Panc1 (cell line): ENCODE data around the gene UMAD1. TPM values are rescaled to one million over a fixed set of nuclear protein-coding genes. Genes with fewer than 3 reads are reported as not detected.
"Not testable (repeated sequence)": the region's sequence is repeated elsewhere in the genome, so short reads cannot be mapped to it uniquely, and the experiment has no call there.

Source experiments
- ATAC-seq: fragments of 200-7000 bp; cut with Tn5 transposase; 2 replicates; pipeline ENCODE4 v1.9.1; 2020; ENCODE audit warnings: mild to moderate bottlenecking, moderate library complexity
- BruUV-seq: library from RNA; stranded (reverse); fragments of 400-500 nt; replicated peaks from 2 replicates; lab custom pipeline; 2021; lab: Mats Ljungman, UMichigan
- CTCF ChIA-PET: fragments of 300-600 bp; sonication (Branson Sonifier 250); formaldehyde crosslinking; loops from one replicate; lab custom pipeline; 2022; ENCODE audit warnings: antibody characterized with exemption; lab: Charles Lee
- POLR2A ChIA-PET: fragments of 300-600 bp; sonication (Branson Sonifier 250); formaldehyde crosslinking; loops from one replicate; lab custom pipeline; 2022; ENCODE audit warnings: antibody characterized with exemption; lab: Charles Lee
- DNase-seq: peaks from one replicate; pipeline ENCODE4 v3.0.0-alpha.2; 2010; ENCODE audit warnings: low read depth, low spot score
- H3K27ac ChIP-seq: 2 replicates; pipeline ENCODE4 v1.5.1; 2011; ENCODE audit warnings: mild to moderate bottlenecking, low read length, inconsistent platforms
- H3K27me3 ChIP-seq: fragments of 200-500 bp; sonication (Bioruptor generic); 2 replicates; pipeline ENCODE4 v1.6.0; 2014; ENCODE audit warnings: low read length, inconsistent platforms; ENCODE audit not compliant: control insufficient read depth, insufficient read depth
- H3K36me3 ChIP-seq: fragments of 200-500 bp; sonication (Bioruptor generic); 2 replicates; pipeline ENCODE4 v1.5.1; 2014; ENCODE audit warnings: inconsistent platforms, mild to moderate bottlenecking, low read length, moderate library complexity; ENCODE audit not compliant: control insufficient read depth, insufficient read depth
- H3K4me1 ChIP-seq: 2 replicates; pipeline ENCODE4 v1.5.1; 2011; ENCODE audit warnings: inconsistent platforms, mild to moderate bottlenecking, low read length, moderate library complexity; ENCODE audit not compliant: control insufficient read depth, insufficient read depth
- H3K4me3 ChIP-seq, 2 experiments: 2 replicates each; pipeline ENCODE4 v1.5.1; 2011 to 2012; ENCODE audit warnings: low read depth in 2 of 2, low read length in 2 of 2, mild to moderate bottlenecking in 2 of 2, inconsistent platforms in 1 of 2, moderate library complexity in 1 of 2
- H3K9me3 ChIP-seq: fragments of 200-500 bp; sonication (Bioruptor generic); 2 replicates; pipeline ENCODE4 v1.5.1; 2014; ENCODE audit warnings: low read depth, mild to moderate bottlenecking, inconsistent platforms, low read length, moderate library complexity; ENCODE audit not compliant: control insufficient read depth, insufficient read depth
- CTCF ChIP-seq: fragments of 450-650 bp; IDR thresholded peaks from 2 replicates; pipeline ENCODE4 v1.5.1; 2017; ENCODE audit warnings: mild to moderate bottlenecking
- POLR2AphosphoS5 ChIP-seq: IDR thresholded peaks from 2 replicates; pipeline ENCODE4 v1.6.1; 2012; ENCODE audit warnings: mild to moderate bottlenecking, low read depth, low read length, moderate library complexity
- REST ChIP-seq, 2 experiments: IDR thresholded peaks; 2 replicates each; pipeline ENCODE4 v1.6.1; 2011 to 2012; ENCODE audit warnings: low read depth in 2 of 2, control low read depth in 1 of 2, low read length in 1 of 2, mild to moderate bottlenecking in 1 of 2, moderate library complexity in 1 of 2; ENCODE audit not compliant: insufficient read depth in 1 of 2
- SIN3A ChIP-seq: IDR thresholded peaks from 2 replicates; pipeline ENCODE4 v1.6.1; 2012; ENCODE audit warnings: low read depth, mild to moderate bottlenecking, low read length, moderate library complexity, borderline replicate concordance; ENCODE audit not compliant: insufficient read depth
- TCF7L2 ChIP-seq: IDR thresholded peaks from 2 replicates; pipeline ENCODE4 v1.6.1; 2011; ENCODE audit warnings: mild to moderate bottlenecking, low read depth, low read length, inconsistent platforms
- in situ Hi-C: cut with HindIII; loops from 2 replicates; pipeline ENCODE4 v1.10.0; 2016; ENCODE audit warnings: low sequenced_read_pairs, low pct_unique_long_range_greater_than_20kb
- intact Hi-C: fragments of 100-400 bp; cut with micrococcal nuclease; formaldehyde crosslinking; loops from one replicate; pipeline ENCODE4 v1.10.0; 2022; ENCODE audit not compliant: unreplicated experiment
- total RNA-seq: library from RNA; stranded (reverse); gene quantifications from one replicate; pipeline ENCODE4 v1.2.1, GENCODE V29; 2021; ENCODE audit not compliant: unreplicated experiment

The UMAD1 gene
- total RNA-seq, 1 experiment from 2014 or later = 19.9 TPM

DNA sequence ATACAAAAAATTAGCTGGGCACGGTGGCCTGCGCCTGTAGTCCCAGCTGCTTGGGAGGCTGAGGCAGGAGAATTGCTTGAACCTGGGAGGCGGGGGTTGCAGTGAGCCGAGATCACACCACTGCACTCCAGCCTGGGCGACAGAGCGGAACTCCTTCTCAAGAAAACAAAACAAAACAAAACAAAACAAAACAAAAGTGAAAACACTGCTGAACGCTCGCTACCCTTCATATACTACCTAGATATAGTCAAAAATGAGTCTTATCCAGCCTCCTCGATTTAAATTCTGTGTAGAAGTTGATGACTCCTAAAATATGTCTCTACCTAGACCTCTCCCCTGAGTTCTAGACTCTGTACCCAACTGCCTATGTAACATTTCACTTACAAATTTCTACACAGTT is 164.3 kb downstream of the UMAD1 start:
- H3K4me1 ChIP-seq, POLR2A ChIA-PET, H3K27ac ChIP-seq, in situ Hi-C loops, intact Hi-C loops, ATAC-seq, CTCF ChIA-PET, BruUV-seq, H3K27me3 ChIP-seq, DNase-seq, H3K4me3 ChIP-seq, H3K36me3 ChIP-seq, H3K9me3 ChIP-seq: not testable (repeated sequence)

- no peak for DNase-seq
These were observed 165.1 kb downstream of the UMAD1 start for GRCh38 chr7:7805511-7806153.

More at GRCh38 chr7:7805511-7806153, 165.1 kb downstream of the UMAD1 start:
- no peak for ATAC-seq
- Histone ChIP-seq H3K9me3 (no peaks in the 10 kb centered on the region), H3K4me1 (peaks cover 5% of the 10 kb centered on the region; the same call in 1 of the 2 replicates), H3K27me3 (no peaks in the 10 kb centered on the region), H3K36me3 (no peaks in the 10 kb centered on the region), H3K27ac (no peak overlapping the region), H3K4me3 (no peak overlapping the region)
- CTCF ChIA-PET = no interaction called here
- BruUV-seq = no TSS peak
- TF ChIP-seq REST (IDR thresholded peaks at IDR 0.05; ENCODE audit: insufficient read depth in 1 of 2, low read depth in 2 of 2, low read length in 1 of 2) = no peak
- TF ChIP-seq TCF7L2 = no peak
- no peak for TF ChIP-seq SIN3A
- no peak for TF ChIP-seq POLR2AphosphoS5
- no peak for TF ChIP-seq CTCF
- intact Hi-C loops (no loop called here), in situ Hi-C loops (no loop called here)
- POLR2A ChIA-PET = no interaction called here
